Endothelial cell of umbilical vein (primary cell): ENCODE measurements around the gene OR7C1. TPM values are rescaled to one million over a fixed set of nuclear protein-coding genes. Genes with fewer than 3 reads are reported as not detected.

ENCODE experiments used
- BruUV-seq: library from RNA; stranded (reverse); fragments of 400-500 nt; replicated peaks from 2 replicates; lab custom pipeline; 2021; lab: Mats Ljungman, UMichigan
- CTCF ChIA-PET: fragments of 300-600, 350-600 bp; sonication (Branson Sonifier 250); formaldehyde crosslinking; loops from one replicate; lab custom pipeline; 2021; ENCODE audit warnings: antibody characterized with exemption, inconsistent platforms; lab: Charles Lee
- POLR2A ChIA-PET: fragments of 300-600, 350-600 bp; sonication (Branson Sonifier 250); formaldehyde crosslinking; loops from one replicate; lab custom pipeline; 2021; ENCODE audit warnings: antibody characterized with exemption, inconsistent platforms; lab: Charles Lee
- DNase-seq: peaks from one replicate; pipeline ENCODE4 v3.0.0-alpha.2; 2011; ENCODE audit warnings: low read depth, low spot score
- FAIRE-seq: peaks from 2 replicates; lab custom pipeline; 2011; peaks lifted over from hg19 to GRCh38; lab: Jason Lieb, UNC
- H2AFZ ChIP-seq: 2 replicates; pipeline ENCODE4 v1.6.0; 2012; ENCODE audit warnings: low read depth, low read length, control low read depth, inconsistent platforms
- H3K27ac ChIP-seq: 2 replicates; pipeline ENCODE4 v1.5.1; 2011; ENCODE audit warnings: low read depth, mild to moderate bottlenecking, control low read depth, low read length, moderate library complexity; ENCODE audit not compliant: insufficient read depth
- H3K27me3 ChIP-seq, 2 experiments: 2 replicates each; pipeline versions ENCODE4 v1.6.0 to v1.6.1; 2011; ENCODE audit warnings: low read length in 2 of 2, mixed read lengths in 1 of 2; ENCODE audit not compliant: control insufficient read depth in 2 of 2, insufficient read depth in 2 of 2
- H3K36me3 ChIP-seq, 2 experiments: 2 replicates in 1 of 2; 3 replicates in 1 of 2; pipeline ENCODE4 v1.5.1; 2011; ENCODE audit warnings: low read length in 2 of 2, mild to moderate bottlenecking in 1 of 2, moderate library complexity in 1 of 2; ENCODE audit not compliant: control insufficient read depth in 2 of 2, insufficient read depth in 2 of 2; ENCODE audit errors: extremely low read depth in 1 of 2
- H3K4me1 ChIP-seq: 3 replicates; pipeline ENCODE4 v1.5.1; 2011; ENCODE audit warnings: mild to moderate bottlenecking, low read length; ENCODE audit not compliant: control insufficient read depth, insufficient read depth; ENCODE audit errors: extremely low read depth
- H3K4me2 ChIP-seq: 2 replicates; pipeline ENCODE4 v1.6.1; 2011; ENCODE audit warnings: low read length, control low read depth, mixed read lengths; ENCODE audit not compliant: insufficient read depth
- H3K4me3 ChIP-seq, 3 experiments: fragments of 200-600 bp in 1 of 3; sonication (generic), shearing (Covaris generic) in 1 of 3; replicated peaks in 1 of 3; 2 replicates each; pipeline ENCODE4 v1.5.1; 2011 to 2016; ENCODE audit warnings: control low read depth in 3 of 3, low read length in 3 of 3, mild to moderate bottlenecking in 2 of 3, inconsistent platforms in 1 of 3, low read depth in 1 of 3, moderate library complexity in 1 of 3; ENCODE audit not compliant: insufficient read depth in 1 of 3
- H3K79me2 ChIP-seq: 2 replicates; pipeline ENCODE4 v1.6.0; 2012; ENCODE audit warnings: low read length, inconsistent platforms; ENCODE audit not compliant: control insufficient read depth, insufficient read depth
- H3K9ac ChIP-seq: replicated peaks from 2 replicates; pipeline ENCODE3; 2011; ENCODE audit warnings: low read length, control low read depth; ENCODE audit not compliant: insufficient read depth; ENCODE audit errors: extremely low read depth
- H3K9me1 ChIP-seq: replicated peaks from 3 replicates; pipeline ENCODE4 v1.6.0; 2011; ENCODE audit warnings: mild to moderate bottlenecking, low read length; ENCODE audit not compliant: control insufficient read depth, insufficient read depth; ENCODE audit errors: extremely low read depth
- H3K9me3 ChIP-seq: replicated peaks from 2 replicates; pipeline ENCODE4 v1.5.1; 2012; ENCODE audit warnings: low read length, inconsistent platforms; ENCODE audit not compliant: control insufficient read depth, insufficient read depth
- H4K20me1 ChIP-seq: replicated peaks from 2 replicates; pipeline ENCODE3; 2011; ENCODE audit warnings: mild to moderate bottlenecking, low read length; ENCODE audit not compliant: control insufficient read depth, insufficient read depth; ENCODE audit errors: extremely low read depth
- EZH2 ChIP-seq: IDR thresholded peaks from 2 replicates; pipeline ENCODE4 v1.6.1; 2012; ENCODE audit warnings: borderline replicate concordance, low read depth, mild to moderate bottlenecking, moderate library complexity, low read length, inconsistent platforms; ENCODE audit not compliant: severe bottlenecking
- FOS ChIP-seq: IDR thresholded peaks from 2 replicates; pipeline ENCODE4 v1.6.1; 2011; ENCODE audit warnings: mild to moderate bottlenecking, low read length, moderate library complexity, borderline replicate concordance; ENCODE audit not compliant: insufficient read depth
- GATA2 ChIP-seq: IDR thresholded peaks from 2 replicates; pipeline ENCODE4 v1.7.0; 2011; ENCODE audit warnings: low read depth, mild to moderate bottlenecking, moderate library complexity, mixed read lengths, low read length; ENCODE audit not compliant: insufficient read length, insufficient read depth
- JUN ChIP-seq: IDR thresholded peaks from 2 replicates; pipeline ENCODE4 v1.6.1; 2011; ENCODE audit warnings: borderline replicate concordance, low read depth; ENCODE audit not compliant: insufficient read length, insufficient read depth
- MYC ChIP-seq: IDR thresholded peaks from one replicate; pipeline ENCODE4 v1.6.1; 2011; ENCODE audit warnings: mild to moderate bottlenecking, low read depth, low read length
- POLR2A ChIP-seq: IDR thresholded peaks from 2 replicates; pipeline ENCODE4 v1.6.1; 2012; ENCODE audit warnings: low read depth, mild to moderate bottlenecking, control low read depth, low read length
- POLR2AphosphoS5 ChIP-seq: IDR thresholded peaks from 2 replicates; pipeline ENCODE4 v1.6.1; 2012; ENCODE audit warnings: low read depth, mild to moderate bottlenecking, control low read depth, low read length, moderate library complexity; ENCODE audit not compliant: insufficient read depth
- dilution Hi-C: fragments of 300-500 bp; cut with MboI; formaldehyde crosslinking; loops from one replicate; pipeline ENCODE4 v1.15.0; 2019; ENCODE audit warnings: low sequenced_read_pairs; ENCODE audit not compliant: extremely low pct_ligation_motif_present
- intact Hi-C: fragments of 100-400 bp; cut with micrococcal nuclease; formaldehyde crosslinking; loops from one replicate; pipeline ENCODE4 v1.10.0; 2022
- polyA plus RNA-seq, 4 experiments: library from polyadenylated mRNA; depleted of rRNA in 3 of 4; stranded (reverse) in 3 of 4; unstranded in 1 of 4; fragments of >200 nt; gene quantifications; 2 replicates each; pipeline versions ENCODE4 v1.2.1 to v1.2.3, GENCODE V29; 2011 to 2012; ENCODE audit warnings: missing spikeins in 1 of 4
- total RNA-seq: library from RNA; stranded (reverse); gene quantifications from 2 replicates; pipeline ENCODE4 v1.2.3, GENCODE V29; 2021
- TF ChIP-seq, protein P1 (sequence below): IDR thresholded peaks from 2 replicates; pipeline ENCODE4 v1.6.1; 2011; ENCODE audit not compliant: insufficient read depth, insufficient read length
- TF ChIP-seq, protein P2 (sequence below), 2 donors: IDR thresholded peaks; 1 replicate in 1 of 2; 2 replicates in 1 of 2; pipeline ENCODE4 v1.5.1; 2011; ENCODE audit warnings: low read length in 2 of 2, mild to moderate bottlenecking in 2 of 2, moderate library complexity in 2 of 2, control low read depth in 1 of 2, inconsistent platforms in 1 of 2, low read depth in 1 of 2; ENCODE audit not compliant: insufficient read depth in 1 of 2; ENCODE audit errors: extremely low read depth in 1 of 2

The OR7C1 gene
- total and polyA plus RNA-seq, 2 donors (not counting 3 experiments of a cell fraction or from before 2014, with no cell fraction given) = not detected

DNA sequence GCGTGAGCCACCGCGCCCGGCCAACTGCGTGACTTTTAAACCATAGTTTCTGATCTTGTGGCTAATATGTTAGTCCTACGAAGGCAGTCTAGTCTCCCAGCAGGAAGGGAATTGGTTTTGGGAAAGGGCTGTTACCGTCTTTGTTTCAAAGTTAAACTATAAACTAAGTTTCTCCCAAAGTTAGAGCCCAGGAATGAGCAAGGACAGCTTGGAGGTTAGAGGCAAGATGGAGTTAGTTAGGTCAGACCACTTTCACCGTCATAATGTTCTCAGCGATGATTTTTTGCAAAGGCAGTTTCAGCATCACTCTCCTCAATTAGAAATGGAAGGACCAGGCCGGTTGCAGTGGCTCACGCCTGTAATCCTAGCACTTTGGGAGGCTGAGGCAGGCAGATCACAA is 39.0 kb downstream of the OR7C1 start:
- H3K79me2 ChIP-seq = no peaks in the 10 kb centered on the region
- POLR2A ChIA-PET = no interaction called here
- intact Hi-C loops (no loop called here), dilution Hi-C loops (no loop called here)
- no peak overlapping the region for H3K4me3 ChIP-seq
- no peak overlapping the region for H2AFZ ChIP-seq
- no peak for FAIRE-seq
- no peaks in the 10 kb centered on the region for H3K36me3 ChIP-seq
- no peaks in the 10 kb centered on the region for H3K9me3 ChIP-seq
- no peaks in the 10 kb centered on the region for H3K9me1 ChIP-seq
- H3K27ac ChIP-seq = no peak overlapping the region
- H4K20me1 ChIP-seq = no peaks in the 10 kb centered on the region
- no peak for TF ChIP-seq FOS
- no peak for TF ChIP-seq POLR2AphosphoS5
- no peak for TF ChIP-seq MYC
- TF ChIP-seq JUN = no peak
- TF ChIP-seq, protein P1, sequence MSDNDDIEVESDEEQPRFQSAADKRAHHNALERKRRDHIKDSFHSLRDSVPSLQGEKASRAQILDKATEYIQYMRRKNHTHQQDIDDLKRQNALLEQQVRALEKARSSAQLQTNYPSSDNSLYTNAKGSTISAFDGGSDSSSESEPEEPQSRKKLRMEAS = no peak
- no peak for TF ChIP-seq EZH2
- TF ChIP-seq GATA2 = no peak
- TF ChIP-seq, protein P2, sequence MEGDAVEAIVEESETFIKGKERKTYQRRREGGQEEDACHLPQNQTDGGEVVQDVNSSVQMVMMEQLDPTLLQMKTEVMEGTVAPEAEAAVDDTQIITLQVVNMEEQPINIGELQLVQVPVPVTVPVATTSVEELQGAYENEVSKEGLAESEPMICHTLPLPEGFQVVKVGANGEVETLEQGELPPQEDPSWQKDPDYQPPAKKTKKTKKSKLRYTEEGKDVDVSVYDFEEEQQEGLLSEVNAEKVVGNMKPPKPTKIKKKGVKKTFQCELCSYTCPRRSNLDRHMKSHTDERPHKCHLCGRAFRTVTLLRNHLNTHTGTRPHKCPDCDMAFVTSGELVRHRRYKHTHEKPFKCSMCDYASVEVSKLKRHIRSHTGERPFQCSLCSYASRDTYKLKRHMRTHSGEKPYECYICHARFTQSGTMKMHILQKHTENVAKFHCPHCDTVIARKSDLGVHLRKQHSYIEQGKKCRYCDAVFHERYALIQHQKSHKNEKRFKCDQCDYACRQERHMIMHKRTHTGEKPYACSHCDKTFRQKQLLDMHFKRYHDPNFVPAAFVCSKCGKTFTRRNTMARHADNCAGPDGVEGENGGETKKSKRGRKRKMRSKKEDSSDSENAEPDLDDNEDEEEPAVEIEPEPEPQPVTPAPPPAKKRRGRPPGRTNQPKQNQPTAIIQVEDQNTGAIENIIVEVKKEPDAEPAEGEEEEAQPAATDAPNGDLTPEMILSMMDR (IDR thresholded peaks at IDR 0.05; ENCODE audit: extremely low read depth in 1 of 2, insufficient read depth in 1 of 2, low read depth in 1 of 2, low read length in 2 of 2) = no peak
- TF ChIP-seq POLR2A = no peak
- CTCF ChIA-PET = interaction anchor here (0.7 kb wide), 1 partner anchor 90 kb away, joined by 3 read pairs; the partner anchor contains the start of gene OR7A17
- H3K27me3 ChIP-seq = no peaks in the 10 kb centered on the region
- no peak overlapping the region for H3K4me2 ChIP-seq
- H3K9ac ChIP-seq = no peak overlapping the region
- no peak for DNase-seq
- BruUV-seq = no TSS peak
- no peaks in the 10 kb centered on the region for H3K4me1 ChIP-seq
